GM12801 (cell line): Measurements from ENCODE around the gene TOGARAM1.

ENCODE experiments used
- TF ChIP-seq, protein P1 (sequence below): IDR thresholded peaks from one replicate; pipeline ENCODE4 v1.5.1; 2011; ENCODE audit warnings: control low read depth; ENCODE audit not compliant: insufficient read length; ENCODE audit errors: extremely low read depth

The TOGARAM1 gene, protein sequence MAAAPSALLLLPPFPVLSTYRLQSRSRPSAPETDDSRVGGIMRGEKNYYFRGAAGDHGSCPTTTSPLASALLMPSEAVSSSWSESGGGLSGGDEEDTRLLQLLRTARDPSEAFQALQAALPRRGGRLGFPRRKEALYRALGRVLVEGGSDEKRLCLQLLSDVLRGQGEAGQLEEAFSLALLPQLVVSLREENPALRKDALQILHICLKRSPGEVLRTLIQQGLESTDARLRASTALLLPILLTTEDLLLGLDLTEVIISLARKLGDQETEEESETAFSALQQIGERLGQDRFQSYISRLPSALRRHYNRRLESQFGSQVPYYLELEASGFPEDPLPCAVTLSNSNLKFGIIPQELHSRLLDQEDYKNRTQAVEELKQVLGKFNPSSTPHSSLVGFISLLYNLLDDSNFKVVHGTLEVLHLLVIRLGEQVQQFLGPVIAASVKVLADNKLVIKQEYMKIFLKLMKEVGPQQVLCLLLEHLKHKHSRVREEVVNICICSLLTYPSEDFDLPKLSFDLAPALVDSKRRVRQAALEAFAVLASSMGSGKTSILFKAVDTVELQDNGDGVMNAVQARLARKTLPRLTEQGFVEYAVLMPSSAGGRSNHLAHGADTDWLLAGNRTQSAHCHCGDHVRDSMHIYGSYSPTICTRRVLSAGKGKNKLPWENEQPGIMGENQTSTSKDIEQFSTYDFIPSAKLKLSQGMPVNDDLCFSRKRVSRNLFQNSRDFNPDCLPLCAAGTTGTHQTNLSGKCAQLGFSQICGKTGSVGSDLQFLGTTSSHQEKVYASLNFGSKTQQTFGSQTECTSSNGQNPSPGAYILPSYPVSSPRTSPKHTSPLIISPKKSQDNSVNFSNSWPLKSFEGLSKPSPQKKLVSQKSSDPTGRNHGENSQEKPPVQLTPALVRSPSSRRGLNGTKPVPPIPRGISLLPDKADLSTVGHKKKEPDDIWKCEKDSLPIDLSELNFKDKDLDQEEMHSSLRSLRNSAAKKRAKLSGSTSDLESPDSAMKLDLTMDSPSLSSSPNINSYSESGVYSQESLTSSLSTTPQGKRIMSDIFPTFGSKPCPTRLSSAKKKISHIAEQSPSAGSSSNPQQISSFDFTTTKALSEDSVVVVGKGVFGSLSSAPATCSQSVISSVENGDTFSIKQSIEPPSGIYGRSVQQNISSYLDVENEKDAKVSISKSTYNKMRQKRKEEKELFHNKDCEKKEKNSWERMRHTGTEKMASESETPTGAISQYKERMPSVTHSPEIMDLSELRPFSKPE (N-terminal part only)

DNA sequence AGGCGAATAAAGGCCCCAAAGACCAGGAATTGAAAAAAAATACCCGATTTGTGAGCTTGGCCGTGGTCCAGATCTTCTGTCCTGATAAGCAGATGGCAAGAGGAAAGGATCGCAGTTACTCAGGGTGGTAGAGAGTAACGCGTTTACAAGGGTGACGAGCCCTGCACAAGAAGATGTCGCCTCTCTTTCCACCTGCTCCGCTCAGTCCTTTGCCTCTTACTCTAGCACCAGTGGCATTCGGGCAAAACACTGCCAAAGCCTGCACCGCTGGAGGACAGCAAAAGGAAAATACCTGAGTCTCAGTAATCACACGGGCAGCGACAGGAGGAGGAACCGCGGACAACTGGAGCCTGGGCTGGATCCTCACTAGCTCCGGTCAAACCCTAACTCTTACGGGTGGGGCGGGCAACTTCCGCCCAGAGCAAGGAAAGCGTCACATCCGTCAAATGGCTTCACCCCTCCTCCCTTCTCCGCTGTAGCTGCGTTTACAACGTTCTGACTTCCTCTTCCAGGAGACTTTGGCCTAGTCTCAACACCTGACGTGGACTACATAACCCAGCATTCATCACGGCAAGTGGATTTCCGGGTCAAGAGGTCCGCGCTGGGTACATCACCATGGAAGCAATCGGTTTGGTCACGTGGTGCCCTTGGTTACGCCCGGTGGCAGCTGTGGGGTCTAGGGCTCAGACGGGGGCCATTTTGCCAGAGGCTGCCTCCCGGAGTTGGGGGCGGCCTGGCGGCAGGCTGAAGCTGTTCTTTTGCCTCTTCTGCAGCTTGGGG, at the start of gene TOGARAM1, which contains the start of gene KLHL28:
Gene TOGARAM1, plus strand, starts transcription at position 637 of the 780 bp plus-strand sequence. CDS start 232 bp downstream, outside the sequence.
Gene KLHL28, minus strand, starts transcription at position 394 of the 780 bp plus-strand sequence. CDS start 16,019 bp downstream, outside the sequence.
- TF ChIP-seq, protein P1, sequence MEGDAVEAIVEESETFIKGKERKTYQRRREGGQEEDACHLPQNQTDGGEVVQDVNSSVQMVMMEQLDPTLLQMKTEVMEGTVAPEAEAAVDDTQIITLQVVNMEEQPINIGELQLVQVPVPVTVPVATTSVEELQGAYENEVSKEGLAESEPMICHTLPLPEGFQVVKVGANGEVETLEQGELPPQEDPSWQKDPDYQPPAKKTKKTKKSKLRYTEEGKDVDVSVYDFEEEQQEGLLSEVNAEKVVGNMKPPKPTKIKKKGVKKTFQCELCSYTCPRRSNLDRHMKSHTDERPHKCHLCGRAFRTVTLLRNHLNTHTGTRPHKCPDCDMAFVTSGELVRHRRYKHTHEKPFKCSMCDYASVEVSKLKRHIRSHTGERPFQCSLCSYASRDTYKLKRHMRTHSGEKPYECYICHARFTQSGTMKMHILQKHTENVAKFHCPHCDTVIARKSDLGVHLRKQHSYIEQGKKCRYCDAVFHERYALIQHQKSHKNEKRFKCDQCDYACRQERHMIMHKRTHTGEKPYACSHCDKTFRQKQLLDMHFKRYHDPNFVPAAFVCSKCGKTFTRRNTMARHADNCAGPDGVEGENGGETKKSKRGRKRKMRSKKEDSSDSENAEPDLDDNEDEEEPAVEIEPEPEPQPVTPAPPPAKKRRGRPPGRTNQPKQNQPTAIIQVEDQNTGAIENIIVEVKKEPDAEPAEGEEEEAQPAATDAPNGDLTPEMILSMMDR, result no peak

DNA sequence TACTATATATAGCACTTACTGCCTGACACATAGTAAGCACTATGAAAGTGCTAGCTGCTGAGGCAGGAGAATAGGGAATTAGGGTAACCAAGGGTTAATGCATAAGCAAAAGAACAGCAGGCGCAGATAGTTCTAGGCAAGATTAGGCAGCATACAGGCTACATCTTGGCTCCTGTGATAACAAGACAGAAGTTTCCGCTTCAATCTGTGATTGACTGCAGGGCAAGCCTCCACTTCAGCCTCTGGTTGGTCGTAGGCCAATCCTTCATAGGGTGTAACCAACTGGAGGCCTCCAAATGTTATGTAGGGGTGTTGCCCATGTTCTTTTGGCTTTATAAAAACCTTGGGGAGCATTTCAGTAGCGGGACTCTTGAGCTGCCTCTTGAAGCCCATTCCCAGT, 47.1 kb upstream of the TOGARAM1 start:
- TF ChIP-seq, protein P1, result no peak

DNA sequence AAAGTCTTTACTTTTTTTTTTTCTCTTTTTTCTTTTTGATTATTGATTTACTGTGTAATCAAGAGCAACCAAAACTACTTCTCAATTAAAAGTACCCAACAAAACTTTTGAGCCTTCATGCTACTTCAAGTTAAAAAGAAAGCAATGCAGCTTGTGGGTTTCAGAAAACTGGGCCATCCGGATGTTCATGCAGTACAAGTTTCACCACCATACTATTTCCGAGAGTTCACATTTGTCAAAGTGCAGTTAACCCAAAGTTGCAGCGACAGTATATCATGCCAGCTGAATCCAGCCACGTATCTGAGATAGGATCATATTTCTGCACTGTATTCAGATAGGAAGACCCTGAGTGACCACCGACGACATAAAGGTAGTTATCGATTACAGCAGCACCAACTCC, 33.2 kb upstream of the TOGARAM1 start:
- TF ChIP-seq, protein P1, result no peak

DNA sequence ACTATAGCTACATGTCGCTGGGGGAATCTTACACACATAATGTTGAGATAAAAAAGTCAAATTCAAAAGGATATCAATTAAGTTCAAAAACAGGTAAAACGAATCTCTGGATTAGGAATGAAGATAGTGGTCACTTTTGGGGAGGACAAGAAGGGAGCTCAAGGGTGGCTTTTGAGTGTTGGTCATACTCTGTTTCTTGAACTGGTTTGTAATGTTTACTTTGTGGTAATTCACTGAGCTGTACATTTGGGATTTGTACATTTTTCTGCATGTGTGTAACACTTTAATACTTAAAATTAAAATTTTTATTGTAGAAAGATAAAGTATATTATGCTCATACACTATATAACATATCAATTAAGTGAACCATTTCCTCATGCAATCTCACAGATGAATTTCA, 26.8 kb upstream of the TOGARAM1 start:
- TF ChIP-seq, protein P1, result no peak

DNA sequence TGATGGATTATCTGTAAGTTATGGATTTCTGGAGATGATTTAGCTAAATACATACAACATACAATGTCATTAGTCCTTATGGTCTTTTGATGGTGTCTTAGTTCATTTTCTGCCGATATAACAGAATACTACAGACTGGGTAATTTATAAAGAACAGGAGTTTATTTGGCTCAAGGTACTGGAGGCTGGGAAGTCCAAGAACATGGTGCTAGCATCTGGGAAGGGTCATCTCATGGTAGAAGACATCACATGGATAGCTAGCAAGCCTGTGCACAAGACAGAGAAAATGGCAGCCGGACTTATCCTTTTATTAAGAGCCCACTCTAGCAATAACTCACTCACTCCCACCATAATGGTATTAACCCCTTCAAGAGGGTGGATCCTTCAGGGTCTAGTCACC, 24.4 kb upstream of the TOGARAM1 start:
- TF ChIP-seq, protein P1, result no peak

DNA sequence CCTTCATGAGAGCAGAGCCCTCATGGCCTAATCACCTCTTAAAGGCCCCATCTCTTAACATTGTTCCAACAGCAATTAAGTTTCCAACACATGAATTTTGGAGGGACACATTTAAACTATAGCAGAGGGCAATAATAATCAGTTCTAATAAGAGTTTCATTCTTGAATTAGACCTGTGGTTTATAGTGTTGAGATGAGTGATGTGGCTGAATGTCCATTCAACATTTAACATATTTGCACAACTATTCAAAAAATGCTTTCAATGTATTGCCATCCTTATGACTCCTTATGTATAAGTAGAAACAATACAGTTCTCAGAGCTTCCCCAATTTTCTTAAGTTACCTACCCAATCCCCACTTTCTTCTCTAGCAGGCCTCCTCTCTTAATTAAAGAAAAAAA, 21.8 kb upstream of the TOGARAM1 start:
- TF ChIP-seq, protein P1, result no peak
